Measurements from ENCODE around the gene VPS8.

- TF ChIP-seq ZXDB (tag by site-specific recombination; IDR thresholded peaks at IDR 0.05) = no peak
- no peak for TF ChIP-seq ZNF335 (tag by site-specific recombination; conservative IDR thresholded peaks at IDR 0.05)
- no peak for TF ChIP-seq ZNF174 (tag by site-specific recombination; IDR thresholded peaks at IDR 0.05)
- no peak for TF ChIP-seq TCF7L2 (IDR thresholded peaks at IDR 0.05; ENCODE audit: borderline replicate concordance, low read depth, low read length)
- TF ChIP-seq MZF1 (tag by site-specific recombination; IDR thresholded peaks at IDR 0.05; ENCODE audit: borderline replicate concordance) = no peak
- no peak for TF ChIP-seq CTCF (tag by site-specific recombination; IDR thresholded peaks at IDR 0.05)
These were observed 4.6 kb downstream of the VPS8 start for GRCh38 chr3:184816614-184817013.

Measured in HEK293 (cell line).